PC-3 (cell line): ENCODE results near the gene WDR1.

ENCODE experiments used
- CTCF ChIP-seq: fragments of 300-600 bp; sonication (generic); conservative IDR thresholded peaks from 2 replicates; pipeline ENCODE4 v1.5.1; 2017; ENCODE audit warnings: antibody characterized with exemption, low read depth, mild to moderate bottlenecking, low read length
- EZH2 ChIP-seq: fragments of 300-600 bp; sonication (generic); IDR thresholded peaks from one replicate; pipeline ENCODE4 v1.6.1; 2017; ENCODE audit warnings: antibody characterized with exemption, mild to moderate bottlenecking, low read length; ENCODE audit not compliant: unreplicated experiment
- EZH2phosphoT487 ChIP-seq: fragments of 300-600 bp; sonication (generic); IDR thresholded peaks from 2 replicates; pipeline ENCODE4 v1.6.1; 2018; ENCODE audit warnings: mild to moderate bottlenecking, antibody characterized with exemption, low read length, borderline replicate concordance

DNA sequence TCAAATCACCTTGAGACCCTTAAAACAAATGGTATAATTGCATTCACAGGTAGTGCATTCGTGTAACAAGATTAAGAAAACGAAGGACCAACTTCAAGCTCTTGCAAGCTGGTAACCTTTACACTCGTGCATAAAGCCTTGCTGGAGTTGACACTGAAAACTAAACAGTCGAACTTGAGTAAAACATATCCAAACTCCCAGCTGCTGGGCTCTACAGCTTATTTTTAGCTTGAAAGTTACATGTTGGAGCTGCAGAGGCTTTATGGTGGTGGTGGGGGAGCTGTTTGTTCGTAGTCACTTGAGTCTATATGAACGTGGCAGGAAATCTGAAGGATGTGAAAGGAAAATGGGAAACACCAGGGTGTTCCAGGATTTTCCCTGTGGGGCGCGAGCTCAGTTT is 2.7 kb upstream of the WDR1 start:
- TF ChIP-seq CTCF (no peak), EZH2 (no peak), EZH2phosphoT487 (no peak)
